Measurements from ENCODE around the gene CAMSAP3. TPM values are rescaled to one million over a fixed set of nuclear protein-coding genes. Genes with fewer than 3 reads are reported as not detected.

Gene CAMSAP3
- total and polyA plus RNA-seq, 10 of the 15 experiments (the other 5 are each of a cell fraction or from before 2014, with no cell fraction given), result 0.03 to 6.3 (median 0.72) TPM

DNA sequence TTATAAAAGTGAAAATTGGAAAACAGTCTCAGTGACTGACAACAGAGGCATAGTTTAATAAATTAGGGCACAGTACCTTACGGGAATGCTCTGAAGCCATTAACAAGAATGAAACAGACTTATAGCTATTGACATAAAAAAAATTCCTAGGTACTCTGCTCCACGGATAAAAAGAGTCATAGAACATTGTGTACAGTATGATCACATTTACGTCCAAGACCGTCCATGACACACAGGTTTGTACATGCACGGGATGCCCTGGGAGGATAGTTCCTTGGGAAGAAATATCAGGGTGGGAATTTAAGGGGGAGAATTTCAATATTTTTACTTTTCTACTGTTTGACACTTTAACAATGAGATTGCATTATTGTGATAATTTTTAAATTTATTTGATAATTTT lies 24.9 kb upstream of the CAMSAP3 start:
- H3K9ac ChIP-seq (ENCODE audit: control insufficient read depth, insufficient read depth, low read length), result no peak overlapping the region
- no peak overlapping the region for H2AFZ ChIP-seq (ENCODE audit: control insufficient read depth, low read depth, low read length)
- no peak for FAIRE-seq
- no peak overlapping the region for H3K4me2 ChIP-seq (ENCODE audit: control insufficient read depth, insufficient read depth)
- no peak for DNase-seq (ENCODE audit: low read depth, low spot score)
- in situ Hi-C loops (cut with MboI), result no loop called here
- no peak overlapping the region for H3K27ac ChIP-seq (ENCODE audit: control insufficient read depth, insufficient read depth)
- 62% methylated on average over 5 of the region's 5 CpGs for WGBS (ENCODE audit: insufficient coverage, insufficient replicate concordance, low lambda C conversion rate, missing lambda C conversion rate)
- intact Hi-C loops (cut with micrococcal nuclease; ENCODE audit: unreplicated experiment), result no loop called here
- H3K79me2 ChIP-seq (ENCODE audit: control insufficient read depth, insufficient read depth, low read length), result no peaks in the 10 kb centered on the region
- ATAC-seq, result no peak
- TF ChIP-seq, protein P1, sequence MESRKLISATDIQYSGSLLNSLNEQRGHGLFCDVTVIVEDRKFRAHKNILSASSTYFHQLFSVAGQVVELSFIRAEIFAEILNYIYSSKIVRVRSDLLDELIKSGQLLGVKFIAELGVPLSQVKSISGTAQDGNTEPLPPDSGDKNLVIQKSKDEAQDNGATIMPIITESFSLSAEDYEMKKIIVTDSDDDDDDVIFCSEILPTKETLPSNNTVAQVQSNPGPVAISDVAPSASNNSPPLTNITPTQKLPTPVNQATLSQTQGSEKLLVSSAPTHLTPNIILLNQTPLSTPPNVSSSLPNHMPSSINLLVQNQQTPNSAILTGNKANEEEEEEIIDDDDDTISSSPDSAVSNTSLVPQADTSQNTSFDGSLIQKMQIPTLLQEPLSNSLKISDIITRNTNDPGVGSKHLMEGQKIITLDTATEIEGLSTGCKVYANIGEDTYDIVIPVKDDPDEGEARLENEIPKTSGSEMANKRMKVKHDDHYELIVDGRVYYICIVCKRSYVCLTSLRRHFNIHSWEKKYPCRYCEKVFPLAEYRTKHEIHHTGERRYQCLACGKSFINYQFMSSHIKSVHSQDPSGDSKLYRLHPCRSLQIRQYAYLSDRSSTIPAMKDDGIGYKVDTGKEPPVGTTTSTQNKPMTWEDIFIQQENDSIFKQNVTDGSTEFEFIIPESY (IDR thresholded peaks at IDR 0.05), result no peak
- no peak for TF ChIP-seq MEF2B (IDR thresholded peaks at IDR 0.05; ENCODE audit: partially characterized antibody, poor library complexity, severe bottlenecking)
- no peak for TF ChIP-seq POLR2A (IDR thresholded peaks at IDR 0.05; ENCODE audit: low read depth, low read length)
- TF ChIP-seq ZNF622 (IDR thresholded peaks at IDR 0.05), result no peak
- TF ChIP-seq NFIC (IDR thresholded peaks at IDR 0.05; ENCODE audit: low read depth, low read length), result no peak
- no peak for TF ChIP-seq CEBPZ (IDR thresholded peaks at IDR 0.05; ENCODE audit: low read depth, low read length)
- TF ChIP-seq SKIL (IDR thresholded peaks at IDR 0.05; ENCODE audit: low read depth, poor library complexity, severe bottlenecking), result no peak
- TF ChIP-seq CHD1 (IDR thresholded peaks at IDR 0.05; ENCODE audit: low read depth, low read length), result no peak
- TF ChIP-seq ZNF217 (IDR thresholded peaks at IDR 0.05), result no peak
- no peak for TF ChIP-seq PRDM15 (CRISPR knock-in tag; IDR thresholded peaks at IDR 0.05)
- RAD21 ChIA-PET (ENCODE audit: unreplicated experiment), result interaction anchor here (0.7 kb wide), 1 partner anchor 124 kb away, joined by 3 read pairs; no protein-coding TSS in a partner anchor
- no peaks in the 10 kb centered on the region for H3K9me3 ChIP-seq (replicated peaks; ENCODE audit: control insufficient read depth, insufficient read depth, low read length)
- SMC1A ChIA-PET (ENCODE audit: uncharacterized antibody, unreplicated experiment), result interaction anchor here (1.0 kb wide), 1 partner anchor 229 kb away, joined by 4 read pairs; no protein-coding TSS in a partner anchor
- CTCF ChIA-PET, result no interaction called here
- no peaks in the 10 kb centered on the region for H3K27me3 ChIP-seq (replicated peaks in 1 of 2; ENCODE audit: control insufficient read depth in 2 of 2, insufficient read depth in 2 of 2, low read length in 1 of 2)
- POLR2A ChIA-PET, result no interaction called here
- H4K20me1 ChIP-seq (ENCODE audit: control insufficient read depth, insufficient read depth), result no peaks in the 10 kb centered on the region
- no peaks in the 10 kb centered on the region for H3K36me3 ChIP-seq (ENCODE audit: control insufficient read depth in 2 of 2, insufficient read depth in 2 of 2, low read length in 1 of 2)
- H3K4me3 ChIP-seq, result no peak overlapping the region
- no peaks in the 10 kb centered on the region for H3K4me1 ChIP-seq (ENCODE audit: control insufficient read depth, insufficient read depth, low read length)
- no TSS peak for BruUV-seq (replicated peaks)
